UCSD-AML1 (cell line): ENCODE results near the gene ATP5F1B.
A peak's percentile ranks its signal among the peaks of the same experiment; 100 is the strongest.

Source experiments
- DNase-seq: peaks from one replicate; lab custom pipeline; 2025; ENCODE audit not compliant: unreplicated experiment; lab: John Stamatoyannopoulos, UW

ATP5F1B gene

GRCh38 chr12:56622535-56622934, 23.2 kb downstream of the ATP5F1B start:
- no peak for DNase-seq

- no peak for DNase-seq
These were observed 28.9 kb downstream of the ATP5F1B start for GRCh38 chr12:56616925-56617324.

- DNase-seq, result no peak
These were observed 29.5 kb downstream of the ATP5F1B start for GRCh38 chr12:56616244-56616643.

- DNase-seq, result no peak
These were observed 31.2 kb downstream of the ATP5F1B start for GRCh38 chr12:56614627-56615026.

- no peak for DNase-seq
These were observed 41.4 kb downstream of the ATP5F1B start for GRCh38 chr12:56604355-56604754.

- DNase-seq, result no peak
These were observed 43.5 kb downstream of the ATP5F1B start for GRCh38 chr12:56602239-56602638.

GRCh38 chr12:56601503-56601902, 44.3 kb downstream of the ATP5F1B start:
- DNase-seq, result peak; percentile 31

GRCh38 chr12:56600753-56601152, 45.0 kb downstream of the ATP5F1B start:
- DNase-seq, result no peak

GRCh38 chr12:56599797-56600196, 46.0 kb downstream of the ATP5F1B start:
- no peak for DNase-seq

- DNase-seq, result no peak
These were observed 46.7 kb downstream of the ATP5F1B start for GRCh38 chr12:56599041-56599440.

GRCh38 chr12:56596815-56597214, 49.0 kb downstream of the ATP5F1B start:
- no peak for DNase-seq

GRCh38 chr12:56593909-56594621, 51.7 kb downstream of the ATP5F1B start:
- peak; percentile 52 for DNase-seq

- DNase-seq, result no peak
These were observed 53.8 kb downstream of the ATP5F1B start for GRCh38 chr12:56591961-56592360.

- DNase-seq, result no peak
These were observed 54.7 kb downstream of the ATP5F1B start for GRCh38 chr12:56591126-56591525.

GRCh38 chr12:56590237-56590830, 55.5 kb downstream of the ATP5F1B start:
- peak; percentile 29 for DNase-seq

GRCh38 chr12:56589783-56590182, 56.0 kb downstream of the ATP5F1B start:
- DNase-seq, result no peak
